HEK293T (cell line): ENCODE data around the gene SCO1.
"Not testable (repeated sequence)": the region's sequence is repeated elsewhere in the genome, so short reads cannot be mapped to it uniquely, and the experiment has no call there.

Experiments used
- CTCF ChIA-PET: fragments of 350-600 bp; formaldehyde crosslinking; extraction: SDS; loops from one replicate; lab custom pipeline; 2021; ENCODE audit warnings: antibody characterized with exemption, inconsistent platforms; lab: Yijun Ruan, JAX
- POLR2A ChIA-PET: fragments of 350-600 bp; formaldehyde crosslinking; extraction: SDS; loops from one replicate; lab custom pipeline; 2020; ENCODE audit warnings: antibody characterized with exemption, inconsistent platforms; lab: Yijun Ruan, JAX
- DNase-seq: peaks from one replicate; pipeline ENCODE4 v3.0.0; 2012; ENCODE audit warnings: mixed read lengths; ENCODE audit errors: extremely low spot score
- ARNT ChIP-seq: fragments of 450-650 bp; IDR thresholded peaks from 2 replicates; pipeline ENCODE4 v1.6.1; 2017; ENCODE audit warnings: mild to moderate bottlenecking
- BHLHE40 ChIP-seq: fragments of 450-650 bp; IDR thresholded peaks from 2 replicates; pipeline ENCODE4 v1.6.1; 2016; ENCODE audit warnings: mild to moderate bottlenecking, moderate library complexity, borderline replicate concordance
- CTBP1 ChIP-seq: fragments of 450-650 bp; IDR thresholded peaks from 2 replicates; pipeline ENCODE4 v1.6.1; 2016; ENCODE audit warnings: borderline replicate concordance
- ELF4 ChIP-seq: fragments of 450-650 bp; IDR thresholded peaks from 2 replicates; pipeline ENCODE4 v1.6.1; 2017; ENCODE audit warnings: antibody characterized with exemption
- FOXA1 ChIP-seq: fragments of 450-650 bp; IDR thresholded peaks from 2 replicates; pipeline ENCODE4 v1.6.1; 2016; ENCODE audit warnings: mild to moderate bottlenecking
- FOXK2 ChIP-seq: fragments of 450-650 bp; IDR thresholded peaks from 2 replicates; pipeline ENCODE4 v1.6.1; 2016; ENCODE audit warnings: mild to moderate bottlenecking
- FOXM1 ChIP-seq: fragments of 450-650 bp; IDR thresholded peaks from 2 replicates; pipeline ENCODE4 v1.6.1; 2017; ENCODE audit warnings: mild to moderate bottlenecking, borderline replicate concordance
- HDGF ChIP-seq: fragments of 450-650 bp; IDR thresholded peaks from 2 replicates; pipeline ENCODE4 v1.6.1; 2017; ENCODE audit warnings: antibody characterized with exemption, borderline replicate concordance
- L3MBTL2 ChIP-seq: fragments of 450-650 bp; conservative IDR thresholded peaks from 2 replicates; pipeline ENCODE4 v1.6.1; 2016; ENCODE audit warnings: mild to moderate bottlenecking
- LEF1 ChIP-seq: fragments of 450-650 bp; IDR thresholded peaks from 2 replicates; pipeline ENCODE4 v1.6.1; 2017; ENCODE audit warnings: mild to moderate bottlenecking, borderline replicate concordance
- NFRKB ChIP-seq: fragments of 450-650 bp; IDR thresholded peaks from 2 replicates; pipeline ENCODE4 v1.6.1; 2016; ENCODE audit warnings: mild to moderate bottlenecking, moderate library complexity
- SP1 ChIP-seq: fragments of 450-650 bp; IDR thresholded peaks from 2 replicates; pipeline ENCODE4 v1.6.1; 2017
- SUZ12 ChIP-seq: fragments of 450-650 bp; IDR thresholded peaks from 2 replicates; pipeline ENCODE4 v1.6.1; 2016; ENCODE audit warnings: mild to moderate bottlenecking
- TARDBP ChIP-seq: fragments of 450-650 bp; IDR thresholded peaks from 2 replicates; pipeline ENCODE4 v1.6.1; 2016
- ZNF384 ChIP-seq: fragments of 450-650 bp; IDR thresholded peaks from 2 replicates; pipeline ENCODE4 v1.6.1; 2016
- TF ChIP-seq, protein P1 (sequence below): fragments of 450-650 bp; IDR thresholded peaks from 2 replicates; pipeline ENCODE4 v1.6.1; 2016

SCO1 gene

DNA sequence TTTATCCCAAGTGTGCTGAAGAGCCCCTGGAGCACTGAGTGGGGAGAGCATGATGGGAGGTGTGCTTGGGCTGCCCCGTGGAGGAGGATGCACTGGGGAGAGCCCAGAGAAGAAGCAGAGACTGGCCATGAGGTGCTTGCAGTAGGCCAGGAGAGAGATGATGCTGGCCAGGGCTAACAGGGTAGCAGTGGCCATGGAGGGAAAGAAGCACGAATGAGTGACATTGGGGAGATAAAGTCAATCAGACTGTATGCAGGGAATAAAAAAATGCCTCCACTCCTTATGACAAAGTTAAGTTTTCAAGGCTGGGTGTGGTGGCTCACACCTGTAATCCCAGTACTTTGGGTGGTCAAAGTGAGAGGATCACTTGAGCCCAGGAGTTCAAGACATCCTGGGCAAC, 37.9 kb upstream of the SCO1 start:
- CTCF ChIA-PET = interaction anchor here (2.9 kb wide), 1 partner anchor 109 kb away, joined by 30 read pairs; no protein-coding TSS in a partner anchor
- DNase-seq = no peak
- TF ChIP-seq ZNF384 (no peak), NFRKB (no peak), TARDBP (no peak), FOXK2 (no peak), L3MBTL2 (no peak), SUZ12 (no peak), ELF4 (no peak), BHLHE40 (no peak)
- TF ChIP-seq, protein P1, sequence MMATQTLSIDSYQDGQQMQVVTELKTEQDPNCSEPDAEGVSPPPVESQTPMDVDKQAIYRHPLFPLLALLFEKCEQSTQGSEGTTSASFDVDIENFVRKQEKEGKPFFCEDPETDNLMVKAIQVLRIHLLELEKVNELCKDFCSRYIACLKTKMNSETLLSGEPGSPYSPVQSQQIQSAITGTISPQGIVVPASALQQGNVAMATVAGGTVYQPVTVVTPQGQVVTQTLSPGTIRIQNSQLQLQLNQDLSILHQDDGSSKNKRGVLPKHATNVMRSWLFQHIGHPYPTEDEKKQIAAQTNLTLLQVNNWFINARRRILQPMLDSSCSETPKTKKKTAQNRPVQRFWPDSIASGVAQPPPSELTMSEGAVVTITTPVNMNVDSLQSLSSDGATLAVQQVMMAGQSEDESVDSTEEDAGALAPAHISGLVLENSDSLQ = no peak
- POLR2A ChIA-PET = no interaction called here

DNA sequence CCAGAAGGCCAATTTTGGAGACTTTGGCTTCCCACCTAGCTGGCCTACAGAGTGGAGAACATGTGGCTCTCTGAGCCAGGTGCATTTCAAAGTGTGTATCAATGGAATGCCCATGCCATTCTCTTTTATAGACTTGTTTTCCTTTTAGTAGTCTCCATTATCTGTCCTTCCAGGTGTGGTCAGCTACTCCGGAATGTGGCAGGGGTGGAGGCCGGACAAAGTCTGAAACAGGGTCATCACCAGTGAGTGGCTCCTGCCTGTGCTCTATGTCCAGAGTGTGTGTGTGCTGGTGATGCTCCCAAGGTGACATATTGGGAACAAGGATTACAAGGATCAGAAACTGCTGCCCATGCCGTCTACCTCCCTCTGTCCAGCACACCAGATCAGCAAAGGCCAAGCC, 36.3 kb upstream of the SCO1 start:
- no peak for DNase-seq
- CTCF ChIA-PET = no interaction called here
- POLR2A ChIA-PET = no interaction called here
- TF ChIP-seq ARNT (no peak), HDGF (no peak), L3MBTL2 (no peak), CTBP1 (no peak), ZNF384 (no peak), FOXK2 (no peak), LEF1 (no peak), BHLHE40 (no peak), ELF4 (no peak), SUZ12 (no peak), FOXA1 (no peak), NFRKB (no peak)
- TF ChIP-seq, protein P1 = no peak

DNA sequence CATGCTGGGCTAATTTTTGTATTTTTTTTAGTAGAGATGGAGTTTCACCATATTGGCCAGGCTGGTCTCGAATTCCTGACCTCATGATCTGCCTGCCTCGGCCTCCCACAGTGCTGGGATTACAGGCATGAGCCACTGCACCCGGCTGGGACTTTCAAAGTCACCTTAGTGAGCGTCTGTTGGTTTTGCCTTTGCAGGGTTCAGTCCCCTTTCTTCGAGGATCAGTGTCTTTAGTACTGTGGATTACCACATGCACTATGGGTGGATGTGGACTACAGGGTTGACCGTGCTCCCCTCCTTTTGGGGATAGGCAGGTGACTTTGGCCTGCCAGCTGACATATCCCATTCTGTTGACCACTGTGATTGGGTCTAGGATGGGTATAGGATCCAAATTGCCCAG, 34.8 kb upstream of the SCO1 start:
- CTCF ChIA-PET, DNase-seq, POLR2A ChIA-PET: not testable (repeated sequence)

DNA sequence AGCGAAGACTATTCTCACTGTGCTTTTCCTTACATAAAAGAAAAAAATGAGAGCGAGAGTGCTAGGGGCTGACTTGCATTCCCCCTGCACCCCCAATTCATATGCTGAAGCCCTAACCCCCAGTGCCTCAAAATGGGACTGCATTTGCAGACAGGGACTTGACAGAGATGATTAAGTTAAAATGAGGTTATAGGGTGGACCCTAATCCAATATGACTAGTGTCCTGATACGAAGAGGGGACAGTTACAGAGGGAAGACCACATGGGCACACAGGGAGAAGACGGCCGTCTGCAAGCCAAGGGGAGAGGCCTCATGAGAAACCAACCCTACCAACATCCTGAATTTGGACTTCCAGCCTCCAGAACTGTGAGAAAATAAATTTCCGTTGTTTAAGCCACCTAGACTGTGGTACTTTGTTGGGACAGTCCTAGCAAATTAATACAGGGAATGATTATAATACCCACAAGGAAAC, 34.1 kb upstream of the SCO1 start:
- ChIA-PET CTCF (no interaction called here), POLR2A (no interaction called here)
- no peak for TF ChIP-seq ZNF384
- no peak for TF ChIP-seq SP1
- no peak for TF ChIP-seq ARNT
- TF ChIP-seq L3MBTL2 = no peak
- no peak for TF ChIP-seq CTBP1
- no peak for TF ChIP-seq NFRKB
- DNase-seq = no peak

DNA sequence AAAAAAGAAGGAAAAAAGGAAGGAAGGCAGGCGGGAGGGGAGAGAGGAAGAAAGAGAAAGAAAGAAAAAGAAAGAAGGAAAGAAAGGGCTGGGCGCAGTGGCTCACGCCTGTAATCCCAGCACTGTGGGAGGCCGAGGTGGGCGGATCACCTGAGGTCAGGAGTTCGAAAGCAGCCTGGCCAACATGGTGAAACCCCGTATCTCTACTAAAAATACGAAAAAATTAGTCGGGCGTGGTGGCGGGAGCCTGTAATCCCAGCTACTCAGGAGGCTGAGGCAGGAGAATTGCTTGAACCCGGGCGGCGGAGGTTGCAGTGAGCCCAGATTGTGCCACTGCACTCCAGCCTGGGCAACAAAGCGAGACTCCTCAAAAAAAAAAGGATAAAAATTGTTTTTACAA, 32.9 kb upstream of the SCO1 start:
- POLR2A ChIA-PET, DNase-seq, CTCF ChIA-PET: not testable (repeated sequence)

DNA sequence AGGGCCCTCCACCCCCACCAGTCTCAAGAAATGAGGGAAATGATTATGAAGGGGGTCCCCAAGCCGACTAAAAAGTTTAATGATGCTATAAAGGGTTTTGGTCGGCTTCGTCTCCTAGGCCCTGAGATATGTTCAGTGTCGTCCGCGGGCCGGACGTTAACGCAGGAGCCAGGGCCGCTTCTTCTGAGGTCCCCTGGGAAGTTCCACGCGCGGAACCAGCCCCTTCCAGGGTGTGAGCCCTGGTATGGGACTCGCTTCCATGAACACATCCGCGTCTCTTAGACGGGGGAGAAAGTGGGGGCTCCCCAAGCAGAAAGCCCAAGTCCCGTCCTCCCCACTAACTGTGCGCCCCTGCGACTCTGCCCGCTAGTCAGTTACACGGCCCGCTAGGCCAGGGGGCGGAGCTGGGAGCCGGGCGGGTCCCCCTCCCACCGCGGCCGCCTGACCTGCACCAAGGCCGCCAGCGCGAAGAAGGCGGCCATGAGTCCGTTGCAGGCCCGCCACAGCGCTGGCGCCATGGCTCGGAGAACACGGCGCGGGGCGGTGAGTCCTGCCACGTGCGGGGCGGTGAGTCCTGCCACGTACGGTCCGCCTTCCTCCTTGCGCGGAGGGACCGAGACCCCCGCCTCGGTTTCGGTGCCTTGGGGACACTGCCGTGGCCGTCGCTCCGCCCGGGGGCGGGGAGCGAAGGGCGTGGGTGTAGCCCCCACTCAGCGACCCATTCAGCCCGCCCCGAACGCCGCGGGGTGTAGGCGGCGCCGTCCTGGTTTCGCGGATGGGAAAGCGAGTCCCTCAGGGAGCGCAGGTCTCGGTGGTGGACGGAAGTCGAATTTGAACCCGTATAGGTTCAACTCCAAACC, 32.2 kb upstream of the SCO1 start, which contains the start of gene TMEM220:
Gene TMEM220, minus strand, starts transcription at position 690 of the 860 bp plus-strand sequence. Its CDS starts 172 bp downstream, at position 518.
- ChIA-PET POLR2A (interaction anchor here (1.0 kb wide), 3 partner anchors 11 to 32 kb away, joined by 3 to 4 read pairs (median 3); partner anchors contain the start of genes ADPRM and SCO1), CTCF (no interaction called here)
- TF ChIP-seq L3MBTL2 (peak; percentile 50), ELF4 (no peak), NFRKB (no peak)
- DNase-seq = peak; percentile 38

DNA sequence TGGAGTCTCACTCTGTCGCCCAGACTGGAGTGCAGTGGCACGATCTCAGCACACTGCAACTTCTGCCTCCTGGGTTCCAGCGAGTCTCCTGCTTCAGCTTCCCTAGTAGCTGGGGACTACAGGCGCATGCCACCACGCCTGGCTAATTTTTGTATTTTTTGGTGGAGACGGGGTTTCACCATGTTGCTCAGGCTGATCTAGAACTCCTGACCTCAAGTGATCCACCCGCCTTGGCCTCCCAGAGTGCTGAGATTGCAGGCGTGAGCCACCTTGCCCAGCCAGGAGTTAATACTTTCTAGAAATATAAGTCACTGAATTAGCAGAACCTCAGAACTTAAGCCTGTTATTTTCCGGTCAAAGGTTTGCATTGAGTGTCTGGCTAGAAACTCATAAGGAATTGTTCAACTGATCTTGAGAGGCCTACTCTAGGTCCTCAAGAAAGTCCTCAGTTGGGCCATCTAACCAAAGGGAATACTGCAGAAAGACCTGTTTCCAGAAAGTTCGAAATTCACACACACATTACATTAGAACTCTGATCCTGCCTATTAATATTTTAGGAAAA, 31.1 kb upstream of the SCO1 start:
- POLR2A ChIA-PET = no interaction called here
- CTCF ChIA-PET = no interaction called here
- no peak for DNase-seq
- TF ChIP-seq ZNF384 (no peak), FOXA1 (no peak), NFRKB (no peak), SUZ12 (no peak), CTBP1 (no peak), HDGF (no peak), FOXK2 (no peak), FOXM1 (no peak), L3MBTL2 (no peak), BHLHE40 (no peak), ARNT (no peak)
- TF ChIP-seq, protein P1 = no peak
